ENCODE measurements around the gene GGT6.
A peak's percentile ranks its signal among the peaks of the same experiment; 100 is the strongest.

Gene GGT6

GRCh38 chr17:4584917-4585637, 24.7 kb upstream of the GGT6 start:
- no peak overlapping the region for H3K4me3 ChIP-seq (ENCODE audit: low read depth, low read length)
- TF ChIP-seq CTCF (IDR thresholded peaks at IDR 0.05; ENCODE audit: low read depth, low read length) = no peak

GRCh38 chr17:4584101-4584916, 23.9 kb upstream of the GGT6 start, which contains the start of gene SMTNL2:
TSS of gene SMTNL2 (plus strand) at chr17:4584529. CDS start at chr17:4584606, 77 bp downstream.
- H3K4me3 ChIP-seq (ENCODE audit: low read depth, low read length) = no peak within 1 kb of the TSS
- TF ChIP-seq CTCF (IDR thresholded peaks at IDR 0.05; ENCODE audit: low read depth, low read length) = no peak

GRCh38 chr17:4583782-4584100, 23.4 kb upstream of the GGT6 start:
- TF ChIP-seq CTCF (IDR thresholded peaks at IDR 0.05; ENCODE audit: low read depth, low read length) = peak; percentile 11; the same call in 1 of the 2 replicates
- no peak overlapping the region for H3K4me3 ChIP-seq (ENCODE audit: low read depth, low read length)

GRCh38 chr17:4583206-4583605, 22.8 kb upstream of the GGT6 start:
- no peak for TF ChIP-seq CTCF (IDR thresholded peaks at IDR 0.05; ENCODE audit: low read depth, low read length)
- no peak overlapping the region for H3K4me3 ChIP-seq (ENCODE audit: low read depth, low read length)

GRCh38 chr17:4582691-4583090, 22.3 kb upstream of the GGT6 start:
- no peak for TF ChIP-seq CTCF (IDR thresholded peaks at IDR 0.05; ENCODE audit: low read depth, low read length)
- no peak overlapping the region for H3K4me3 ChIP-seq (ENCODE audit: low read depth, low read length)

GRCh38 chr17:4582101-4582501, 21.7 kb upstream of the GGT6 start:
- no peak for TF ChIP-seq CTCF (IDR thresholded peaks at IDR 0.05; ENCODE audit: low read depth, low read length)
- H3K4me3 ChIP-seq (ENCODE audit: low read depth, low read length) = no peak overlapping the region

GRCh38 chr17:4580291-4580690, 19.9 kb upstream of the GGT6 start:
- no peak for TF ChIP-seq CTCF (IDR thresholded peaks at IDR 0.05; ENCODE audit: low read depth, low read length)
- no peak overlapping the region for H3K4me3 ChIP-seq (ENCODE audit: low read depth, low read length)
